Measurements from ENCODE around the gene IL16. TPM values are rescaled to one million over a fixed set of nuclear protein-coding genes. Genes with fewer than 3 reads are reported as not detected.

Gene IL16
- total and polyA plus RNA-seq, 9 of the 15 experiments (the other 6 are each of a cell fraction or from before 2014, with no cell fraction given), result 1.4 to 18.8 (median 10.6) TPM

DNA sequence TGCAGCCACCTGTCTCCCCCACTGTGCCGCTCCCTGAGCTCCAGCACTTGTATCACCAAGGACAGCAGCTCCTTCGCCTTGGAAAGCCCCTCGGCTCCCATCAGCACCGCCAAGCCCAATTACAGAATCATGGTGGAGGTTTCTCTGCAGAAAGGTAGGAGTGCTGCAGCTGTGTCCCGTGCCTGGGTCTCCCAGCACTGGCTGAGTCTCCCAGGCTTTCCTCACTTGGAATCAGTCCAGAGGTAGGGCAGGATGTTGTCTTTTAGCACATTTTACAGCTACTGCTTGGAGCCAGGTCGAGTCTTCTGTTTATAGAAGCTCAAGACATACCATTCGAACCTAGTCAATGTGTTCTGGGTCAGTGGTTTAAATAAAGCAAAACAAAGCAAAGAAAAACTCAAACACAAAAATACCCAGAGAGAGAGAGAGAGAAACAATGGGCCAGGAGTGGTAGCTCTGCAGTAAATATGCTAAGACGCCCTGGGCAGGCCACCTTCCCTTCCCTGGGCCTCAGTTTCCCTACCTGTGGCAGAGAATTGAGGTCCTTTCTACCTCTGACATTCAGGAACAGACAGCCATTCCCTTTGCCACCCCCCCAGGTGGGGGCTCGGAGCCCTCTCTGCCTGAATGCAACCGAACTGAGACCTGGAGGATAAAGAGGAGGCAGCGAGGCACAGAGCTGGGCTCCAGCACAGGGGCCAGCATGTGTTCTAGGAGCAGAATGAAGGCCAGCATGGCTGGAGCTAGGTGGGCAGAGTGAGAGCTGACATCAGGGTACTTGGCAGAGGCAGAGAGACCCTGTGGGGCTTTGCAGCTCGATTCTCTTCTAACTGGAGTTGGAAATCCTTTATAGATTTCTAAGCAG, 83.2 kb downstream of the IL16 start:
- no peaks in the 10 kb centered on the region for H3K79me2 ChIP-seq (ENCODE audit: control insufficient read depth, insufficient read depth, low read length)
- POLR2A ChIA-PET, result interaction anchor here (1.1 to 1.3 kb wide), 3 partner anchors 11 to 44 kb away, joined by 4 to 6 read pairs (median 5); partner anchors contain the start of gene STARD5
- no peak overlapping the region for H3K4me3 ChIP-seq
- BruUV-seq (replicated peaks), result no TSS peak
- 36% methylated on average over 12 of the region's 12 CpGs for WGBS (ENCODE audit: insufficient coverage, low coverage, missing lambda C conversion rate)
- H3K27me3 ChIP-seq (ENCODE audit: control insufficient read depth in 2 of 2, insufficient read depth in 2 of 2, low read length in 2 of 2), result no peaks in the 10 kb centered on the region
- TF ChIP-seq CCAR2 (IDR thresholded peaks at IDR 0.05; ENCODE audit: low read depth, low read length) (no peak), MECOM (CRISPR knock-in tag; IDR thresholded peaks at IDR 0.05) (no peak), CBFB (CRISPR knock-in tag; IDR thresholded peaks at IDR 0.05) (no peak), SNRNP70 (optimal IDR thresholded peaks at IDR 0.05; ENCODE audit: low read depth, low read length) (no peak)
- TF ChIP-seq, protein P1, sequence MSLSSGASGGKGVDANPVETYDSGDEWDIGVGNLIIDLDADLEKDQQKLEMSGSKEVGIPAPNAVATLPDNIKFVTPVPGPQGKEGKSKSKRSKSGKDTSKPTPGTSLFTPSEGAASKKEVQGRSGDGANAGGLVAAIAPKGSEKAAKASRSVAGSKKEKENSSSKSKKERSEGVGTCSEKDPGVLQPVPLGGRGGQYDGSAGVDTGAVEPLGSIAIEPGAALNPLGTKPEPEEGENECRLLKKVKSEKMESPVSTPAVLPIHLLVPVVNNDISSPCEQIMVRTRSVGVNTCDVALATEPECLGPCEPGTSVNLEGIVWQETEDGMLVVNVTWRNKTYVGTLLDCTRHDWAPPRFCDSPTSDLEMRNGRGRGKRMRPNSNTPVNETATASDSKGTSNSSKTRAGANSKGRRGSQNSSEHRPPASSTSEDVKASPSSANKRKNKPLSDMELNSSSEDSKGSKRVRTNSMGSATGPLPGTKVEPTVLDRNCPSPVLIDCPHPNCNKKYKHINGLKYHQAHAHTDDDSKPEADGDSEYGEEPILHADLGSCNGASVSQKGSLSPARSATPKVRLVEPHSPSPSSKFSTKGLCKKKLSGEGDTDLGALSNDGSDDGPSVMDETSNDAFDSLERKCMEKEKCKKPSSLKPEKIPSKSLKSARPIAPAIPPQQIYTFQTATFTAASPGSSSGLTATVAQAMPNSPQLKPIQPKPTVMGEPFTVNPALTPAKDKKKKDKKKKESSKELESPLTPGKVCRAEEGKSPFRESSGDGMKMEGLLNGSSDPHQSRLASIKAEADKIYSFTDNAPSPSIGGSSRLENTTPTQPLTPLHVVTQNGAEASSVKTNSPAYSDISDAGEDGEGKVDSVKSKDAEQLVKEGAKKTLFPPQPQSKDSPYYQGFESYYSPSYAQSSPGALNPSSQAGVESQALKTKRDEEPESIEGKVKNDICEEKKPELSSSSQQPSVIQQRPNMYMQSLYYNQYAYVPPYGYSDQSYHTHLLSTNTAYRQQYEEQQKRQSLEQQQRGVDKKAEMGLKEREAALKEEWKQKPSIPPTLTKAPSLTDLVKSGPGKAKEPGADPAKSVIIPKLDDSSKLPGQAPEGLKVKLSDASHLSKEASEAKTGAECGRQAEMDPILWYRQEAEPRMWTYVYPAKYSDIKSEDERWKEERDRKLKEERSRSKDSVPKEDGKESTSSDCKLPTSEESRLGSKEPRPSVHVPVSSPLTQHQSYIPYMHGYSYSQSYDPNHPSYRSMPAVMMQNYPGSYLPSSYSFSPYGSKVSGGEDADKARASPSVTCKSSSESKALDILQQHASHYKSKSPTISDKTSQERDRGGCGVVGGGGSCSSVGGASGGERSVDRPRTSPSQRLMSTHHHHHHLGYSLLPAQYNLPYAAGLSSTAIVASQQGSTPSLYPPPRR (CRISPR knock-in tag; IDR thresholded peaks at IDR 0.05; ENCODE audit: borderline replicate concordance), result no peak
- TF ChIP-seq, protein P2, sequence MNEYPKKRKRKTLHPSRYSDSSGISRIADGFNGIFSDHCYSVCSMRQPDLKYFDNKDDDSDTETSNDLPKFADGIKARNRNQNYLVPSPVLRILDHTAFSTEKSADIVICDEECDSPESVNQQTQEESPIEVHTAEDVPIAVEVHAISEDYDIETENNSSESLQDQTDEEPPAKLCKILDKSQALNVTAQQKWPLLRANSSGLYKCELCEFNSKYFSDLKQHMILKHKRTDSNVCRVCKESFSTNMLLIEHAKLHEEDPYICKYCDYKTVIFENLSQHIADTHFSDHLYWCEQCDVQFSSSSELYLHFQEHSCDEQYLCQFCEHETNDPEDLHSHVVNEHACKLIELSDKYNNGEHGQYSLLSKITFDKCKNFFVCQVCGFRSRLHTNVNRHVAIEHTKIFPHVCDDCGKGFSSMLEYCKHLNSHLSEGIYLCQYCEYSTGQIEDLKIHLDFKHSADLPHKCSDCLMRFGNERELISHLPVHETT (CRISPR knock-in tag; conservative IDR thresholded peaks at IDR 0.05 in 1 of 2, IDR thresholded peaks at IDR 0.05 in 1 of 2), result no peak
- H3K4me1 ChIP-seq (replicated peaks in 1 of 2; ENCODE audit: control insufficient read depth in 2 of 2, insufficient read depth in 2 of 2, low read length in 2 of 2), result no peaks in the 10 kb centered on the region; a peak in 1 of 5 replicates
- no peaks in the 10 kb centered on the region for H3K9me1 ChIP-seq (ENCODE audit: control insufficient read depth, insufficient read depth, low read length)
- H3K4me2 ChIP-seq (ENCODE audit: insufficient read depth, low read length), result no peak overlapping the region
- DNase-seq (ENCODE audit: extremely low read depth in 1 of 4, low spot score in 3 of 4) (no peak), FAIRE-seq (no peak), ATAC-seq (no peak)
- CTCF ChIA-PET (ENCODE audit: low intra/inter-chr PET ratio), result no interaction called here
- intact Hi-C loops (cut with micrococcal nuclease), result loop anchor here (10.0 kb wide), 2 partner anchors 195 to 655 kb away; no protein-coding TSS in a partner anchor
- in situ Hi-C loops (cut with MboI), result loop anchor here (5.0 kb wide), 1 partner anchor 122 kb away; no protein-coding TSS in a partner anchor
- H3K36me3 ChIP-seq (ENCODE audit: control insufficient read depth, insufficient read depth, low read length), result no peaks in the 10 kb centered on the region
- 0 out of 4 replicates have a peak overlapping the region, but pooled peaks of 1 of the 2 experiments have one; percentile 18 for H3K9ac ChIP-seq (ENCODE audit: insufficient read depth in 1 of 2, low read depth in 2 of 2, low read length in 2 of 2)
- no peaks in the 10 kb centered on the region for H4K20me1 ChIP-seq (replicated peaks; ENCODE audit: control insufficient read depth, insufficient read depth, low read length)
- no peak overlapping the region for H2AFZ ChIP-seq (ENCODE audit: low read depth, low read length)
- H3K27ac ChIP-seq (ENCODE audit: extremely low read depth, low read depth, low read length), result no peak overlapping the region
- H3K9me3 ChIP-seq (replicated peaks; ENCODE audit: control insufficient read depth, insufficient read depth, low read depth, low read length), result no peaks in the 10 kb centered on the region
